ENCODE results near the gene CST3.

GRCh38 chr20:23645575-23645974, 7.8 kb upstream of the CST3 start:
- no peak for TF ChIP-seq CTCF (IDR thresholded peaks at IDR 0.05; ENCODE audit: low read length)
- no peak for TF ChIP-seq EZH2 (optimal IDR thresholded peaks at IDR 0.05; ENCODE audit: low read depth, low read length)
- no peak for TF ChIP-seq EZH2phosphoT487 (IDR thresholded peaks at IDR 0.05; ENCODE audit: low read length)

All from MM.1S (cell line).